Measurements from ENCODE around the gene SNAPC2. TPM values are rescaled to one million over a fixed set of nuclear protein-coding genes. Genes with fewer than 3 reads are reported as not detected.
"Not testable (repeated sequence)": the region's sequence is repeated elsewhere in the genome, so short reads cannot be mapped to it uniquely, and the experiment has no call there.

SNAPC2 gene
- total RNA-seq, 2 donors from 2014 or later = 10.6 to 17.7 TPM

DNA sequence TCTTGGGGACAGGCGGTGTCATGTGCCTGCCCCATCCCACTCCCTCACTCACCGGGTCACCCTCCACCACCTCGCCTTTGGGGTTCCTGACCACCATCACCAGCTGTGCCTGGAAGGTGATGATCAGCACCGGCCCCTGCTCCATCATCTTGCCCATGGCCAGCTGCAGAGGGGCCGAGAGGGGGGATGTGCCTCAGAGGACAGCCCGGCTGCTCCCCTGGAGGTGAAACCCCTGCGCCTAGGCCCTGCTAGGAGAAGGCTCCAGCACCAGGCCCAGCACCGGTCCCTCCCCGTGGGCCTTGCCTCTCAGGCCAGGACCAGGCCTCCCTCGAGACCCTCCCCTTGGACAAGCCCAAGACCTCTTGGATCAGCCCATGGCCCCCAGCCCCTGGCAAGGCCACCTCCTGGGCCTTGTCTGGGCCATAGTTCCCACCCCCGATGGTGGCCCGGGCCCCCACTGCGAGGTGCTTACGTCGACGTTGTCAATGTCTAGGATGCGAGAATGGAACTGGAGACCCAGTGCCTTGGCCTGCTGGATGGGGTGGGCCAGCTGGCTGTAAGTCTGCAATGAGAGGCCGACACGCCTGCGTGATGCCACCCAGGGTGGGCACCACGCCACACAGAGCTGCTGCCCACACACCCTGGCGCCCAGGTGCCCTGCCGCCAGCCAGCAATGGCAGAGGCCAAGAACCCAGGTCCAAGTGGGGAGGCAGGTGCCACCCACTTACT lies 7.6 kb downstream of the SNAPC2 start:
- no peak for DNase-seq
- intact Hi-C loops (cut with DNase I, micrococcal nuclease) = no loop called here
- no peak for ATAC-seq

GRCh38 chr19:7928334-7928706 lies 8.2 kb downstream of the SNAPC2 start:
- no peak for DNase-seq
- intact Hi-C loops (cut with DNase I, micrococcal nuclease) = no loop called here

GRCh38 chr19:7928741-7929701 lies 8.9 kb downstream of the SNAPC2 start:
- DNase-seq (peak in 1 of 2 donors; percentile 57), ATAC-seq (no peak)

More at GRCh38 chr19:7928334-7928706, 8.2 kb downstream of the SNAPC2 start:
- ATAC-seq = no peak

DNA sequence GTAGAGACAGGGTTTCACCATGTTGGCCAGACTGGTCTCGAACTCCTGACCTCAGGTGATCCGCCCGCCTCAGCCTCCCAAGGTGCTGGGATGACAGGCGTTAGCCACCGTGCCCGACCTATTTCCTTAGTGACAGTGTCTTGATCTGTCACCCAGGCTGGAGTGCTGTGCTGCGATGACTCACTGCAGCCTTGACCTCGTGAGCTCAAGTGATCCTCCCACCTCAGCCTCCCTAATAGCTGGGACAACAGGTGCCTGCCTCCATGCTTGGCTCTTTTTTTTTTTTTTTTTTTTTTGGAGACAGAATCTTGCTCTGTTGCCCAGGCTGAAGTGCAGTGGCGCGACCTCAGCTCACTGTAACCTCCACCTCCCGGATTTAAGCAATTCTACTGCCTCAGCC lies 9.9 kb downstream of the SNAPC2 start:
- ATAC-seq; intact Hi-C loops (cut with DNase I, micrococcal nuclease): not testable (repeated sequence)

More at GRCh38 chr19:7928741-7929701, 8.9 kb downstream of the SNAPC2 start:
- intact Hi-C loops (cut with DNase I, micrococcal nuclease) = no loop called here

GRCh38 chr19:7930765-7931164 lies 10.6 kb downstream of the SNAPC2 start:
- intact Hi-C loops (cut with DNase I, micrococcal nuclease) = no loop called here
- ATAC-seq = no peak
- no peak for DNase-seq

More for the DNA sequence above, 9.9 kb downstream of the SNAPC2 start:
- DNase-seq = not testable (repeated sequence)

DNA sequence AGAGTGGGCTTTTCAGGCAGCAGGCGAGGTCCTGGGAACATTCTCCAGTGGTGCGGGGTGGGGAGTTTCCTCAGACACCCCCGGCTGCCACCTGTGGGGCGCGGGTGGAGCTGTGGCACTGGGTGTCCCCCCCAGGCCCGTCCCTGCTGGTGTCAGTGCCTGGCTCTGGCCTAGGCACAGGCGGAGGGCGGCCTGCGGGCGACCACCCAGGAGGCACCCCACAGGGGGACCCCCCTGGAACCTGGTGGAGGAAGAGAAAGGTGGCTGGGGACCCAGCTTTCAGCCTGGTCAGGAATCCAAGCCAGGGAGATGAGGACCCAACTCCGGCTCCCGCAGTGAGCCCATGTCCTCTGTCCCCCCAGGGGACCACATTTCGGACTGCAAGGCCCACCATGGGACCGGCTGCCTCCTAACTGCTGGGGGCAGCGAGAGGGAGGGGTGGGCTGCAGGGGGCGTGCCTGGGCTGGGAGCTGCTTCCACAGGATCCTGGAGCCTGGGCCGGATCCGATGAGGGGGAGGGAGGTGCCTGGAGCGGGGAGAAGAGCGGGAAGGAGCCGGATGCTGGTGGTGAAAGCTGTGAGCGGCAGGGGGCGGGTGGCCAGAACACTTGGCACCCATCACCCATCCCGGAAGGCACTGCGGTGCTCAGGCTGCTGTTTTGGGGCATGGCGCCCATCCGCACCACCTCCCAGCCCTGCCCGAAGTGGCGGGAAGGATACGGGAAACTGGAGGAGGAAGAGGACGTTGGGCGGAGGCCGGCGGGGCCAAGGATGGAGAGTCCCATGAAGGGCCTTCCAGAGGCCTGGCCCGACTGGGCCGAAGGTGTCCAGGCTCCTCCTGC lies 11.3 kb downstream of the SNAPC2 start:
- intact Hi-C loops (cut with DNase I, micrococcal nuclease) = no loop called here
- DNase-seq (no peak), ATAC-seq (no peak)

- no peak for DNase-seq
- no peak for ATAC-seq
- intact Hi-C loops (cut with DNase I, micrococcal nuclease) = no loop called here
Observed at GRCh38 chr19:7932276-7932929, 12.3 kb downstream of the SNAPC2 start.

GRCh38 chr19:7932930-7933300 lies 12.8 kb downstream of the SNAPC2 start:
- ATAC-seq = no peak
- intact Hi-C loops (cut with DNase I, micrococcal nuclease) = no loop called here
- no peak for DNase-seq

- intact Hi-C loops (cut with DNase I, micrococcal nuclease) = no loop called here
- DNase-seq (no peak), ATAC-seq (no peak)
Observed at GRCh38 chr19:7933411-7933810, 13.3 kb downstream of the SNAPC2 start.

DNA sequence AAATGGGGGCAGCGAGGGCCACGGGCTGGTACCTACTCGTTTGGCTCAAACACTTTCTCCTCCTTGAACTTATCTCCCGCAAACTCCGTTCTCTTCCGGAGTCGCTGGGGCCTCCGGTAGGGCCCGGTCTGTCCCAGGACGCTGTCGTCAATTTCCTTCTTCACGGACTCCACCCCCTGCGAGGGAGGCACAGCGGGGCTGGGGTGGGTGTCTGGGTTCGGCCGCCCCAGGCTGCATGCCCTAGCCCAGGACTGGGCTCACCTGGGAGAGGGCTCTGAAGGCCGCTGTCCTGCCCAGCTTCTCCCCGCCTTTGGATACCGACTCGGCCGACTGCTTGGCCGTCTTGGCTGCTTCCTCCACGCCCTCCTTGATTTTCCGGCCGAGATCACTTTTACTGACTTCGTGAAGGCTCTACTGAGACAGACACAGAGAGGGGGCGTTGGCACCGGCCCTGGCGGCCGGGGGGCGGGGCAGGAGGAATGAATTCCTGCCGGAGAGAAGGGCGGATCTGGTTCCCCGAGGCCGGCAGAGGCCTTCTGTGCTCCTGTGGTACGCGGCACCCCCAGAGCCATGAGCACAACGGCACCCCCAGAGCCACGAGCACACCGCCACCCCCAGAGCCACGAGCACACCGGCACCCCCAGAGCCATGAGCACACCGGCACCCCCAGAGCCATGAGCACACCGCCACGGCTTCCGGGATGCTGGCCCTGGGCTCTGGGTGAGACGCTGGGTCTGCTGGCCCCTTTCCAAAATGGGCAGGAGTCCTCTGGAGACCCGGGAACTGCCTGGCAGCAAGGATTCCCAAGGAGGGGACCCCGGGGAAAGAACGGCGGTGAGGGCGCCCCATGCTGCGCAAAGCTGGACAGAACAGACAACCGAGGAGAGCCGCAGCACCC lies 13.9 kb downstream of the SNAPC2 start:
- ATAC-seq (peak; percentile 67), DNase-seq (peak in 1 of 2 donors; percentile 48)
- intact Hi-C loops (cut with DNase I, micrococcal nuclease) = no loop called here

- intact Hi-C loops (cut with DNase I, micrococcal nuclease) = no loop called here
- DNase-seq = no peak
- ATAC-seq = peak; percentile 30
Observed at GRCh38 chr19:7934766-7935165, 14.6 kb downstream of the SNAPC2 start.

DNA sequence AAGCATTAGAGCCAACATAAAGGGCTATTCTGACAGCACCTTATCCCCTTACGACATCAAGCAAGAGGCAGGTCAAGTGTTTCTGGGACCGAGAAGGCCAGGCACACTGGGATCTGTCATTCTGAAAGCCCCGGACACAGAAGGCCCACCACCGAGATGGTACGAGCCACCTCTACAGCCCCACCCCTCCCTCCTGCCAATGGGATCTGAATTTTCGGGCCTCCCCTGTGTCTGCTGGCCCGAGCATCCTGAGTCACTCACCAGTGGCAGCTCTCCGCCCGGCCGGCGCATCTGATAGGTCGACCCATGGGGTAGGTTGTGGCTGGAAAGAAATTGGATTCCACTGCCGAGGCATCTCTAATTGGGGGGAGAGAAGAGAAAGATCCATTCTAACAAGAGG lies 20.7 kb downstream of the SNAPC2 start:
- no peak for ATAC-seq
- intact Hi-C loops (cut with DNase I, micrococcal nuclease) = no loop called here
- DNase-seq = no peak

GRCh38 chr19:7941895-7942596 lies 21.9 kb downstream of the SNAPC2 start:
- ATAC-seq = no peak
- no peak for DNase-seq
- intact Hi-C loops (cut with DNase I, micrococcal nuclease) = no loop called here

DNA sequence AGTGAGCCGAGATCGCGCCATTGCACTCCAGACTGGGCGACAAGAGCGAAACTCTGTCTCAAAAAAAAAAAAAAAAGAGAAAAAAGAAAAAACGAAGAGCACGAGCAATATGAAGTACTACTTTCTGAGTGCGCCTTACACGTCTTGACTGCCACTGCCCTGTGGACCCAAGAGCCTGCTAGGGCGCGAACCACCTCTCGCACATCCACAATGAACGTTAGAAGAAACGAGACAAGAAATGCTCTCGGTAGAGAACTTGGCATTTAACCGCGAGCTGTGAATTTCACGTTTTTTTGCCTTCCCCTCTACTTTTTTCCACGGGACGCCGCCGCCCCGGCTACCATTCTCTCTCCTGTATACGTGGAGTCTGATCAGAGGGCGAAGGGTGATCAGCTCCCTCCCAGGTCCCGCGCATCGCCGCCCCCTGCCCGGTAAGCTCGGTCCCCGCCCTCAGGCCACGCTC lies 22.9 kb downstream of the SNAPC2 start:
- intact Hi-C loops (cut with DNase I, micrococcal nuclease) = no loop called here
- DNase-seq (peak in 1 of 2 donors; percentile 11), ATAC-seq (peak; percentile 31)

DNA sequence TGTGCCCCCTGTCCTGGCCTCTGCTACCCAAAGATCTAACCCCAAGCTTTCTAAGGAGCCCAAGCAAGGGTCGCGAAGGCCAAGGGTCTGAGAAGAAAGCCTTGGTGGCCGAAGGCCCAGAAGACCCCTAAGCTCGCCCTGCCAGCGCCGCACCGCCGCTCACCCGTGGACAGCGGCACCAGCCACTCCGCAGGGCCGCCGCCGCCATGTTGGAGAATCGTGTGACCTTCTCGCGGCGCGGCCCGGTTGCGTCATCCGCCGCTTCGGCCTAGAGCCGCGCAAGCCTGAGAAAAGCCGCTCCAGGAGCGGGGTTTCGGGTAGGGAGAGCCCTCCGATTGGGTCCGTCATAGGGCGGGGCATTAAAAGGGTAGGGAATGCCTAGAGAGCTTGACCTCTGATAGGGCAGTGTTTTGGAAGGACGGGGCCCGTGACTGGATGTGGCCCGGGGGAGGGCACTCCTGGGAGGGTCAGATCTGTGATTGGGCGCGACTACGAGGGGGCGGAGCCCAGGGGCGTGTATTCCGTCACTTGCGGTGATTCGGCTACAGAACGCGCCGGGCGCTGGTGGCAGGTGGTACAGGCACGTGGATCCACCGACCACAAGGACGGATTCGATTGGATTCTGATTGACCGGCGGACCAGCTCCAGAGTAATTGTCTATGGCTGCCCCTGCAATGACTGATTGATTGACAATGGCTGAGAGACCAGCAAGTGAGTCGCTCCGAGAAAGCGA lies 23.5 kb downstream of the SNAPC2 start, which contains the start of gene TIMM44:
Gene TIMM44 (minus strand): TSS at position 223 of the 733 bp plus-strand sequence. CDS start 15 bp downstream, at position 208.
- ATAC-seq (peak; percentile 95), DNase-seq (peak; percentile 99 to 100)
- intact Hi-C loops (cut with DNase I, micrococcal nuclease) = no loop called here

DNA sequence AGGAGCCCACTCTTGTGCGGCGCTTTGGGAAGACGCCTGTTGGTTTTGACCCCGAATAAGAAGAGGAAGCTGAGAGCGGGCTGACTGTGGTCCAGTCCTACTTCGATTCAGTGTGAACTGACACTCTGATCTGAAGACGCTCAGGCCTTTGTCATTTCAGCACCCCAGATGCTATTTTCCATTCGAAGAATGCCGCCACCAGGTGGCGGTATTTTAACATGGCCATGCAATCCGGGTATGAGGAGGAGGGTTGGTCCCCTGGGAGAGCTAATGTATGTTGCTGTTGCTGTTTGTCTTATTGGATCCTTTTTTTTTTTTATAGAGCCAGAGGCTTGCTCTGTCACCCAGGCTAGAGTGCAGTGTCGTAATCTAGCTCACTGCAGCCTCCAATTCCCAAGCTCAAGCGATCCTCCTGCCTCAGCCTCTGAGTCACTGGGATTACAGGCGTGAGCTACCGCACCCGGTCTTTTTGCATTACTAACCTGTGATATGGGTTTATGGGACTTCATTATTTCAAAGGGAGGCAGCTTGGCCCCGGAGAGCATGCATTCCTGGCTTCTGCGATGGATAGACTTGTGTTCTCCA lies 24.1 kb downstream of the SNAPC2 start:
- intact Hi-C loops (cut with DNase I, micrococcal nuclease) = no loop called here
- ATAC-seq = peak; percentile 60
- DNase-seq = peak; percentile 83 to 95

Measured in left colon (tissue), 2 donors.